H1 (cell line): Measurements from ENCODE around the gene KPNA4. TPM values are rescaled to one million over a fixed set of nuclear protein-coding genes. Genes with fewer than 3 reads are reported as not detected.

Experiments
- CTCF ChIA-PET: fragments of 300-600 bp; sonication (Branson Sonifier 250); formaldehyde crosslinking; loops from one replicate; lab custom pipeline; 2021; ENCODE audit not compliant: partially characterized antibody; lab: Charles Lee
- POLR2A ChIA-PET: fragments of 300-600 bp; sonication (Branson Sonifier 250); formaldehyde crosslinking; loops from one replicate; lab custom pipeline; 2021; ENCODE audit warnings: inconsistent platforms; ENCODE audit not compliant: partially characterized antibody; lab: Charles Lee
- DNase-seq, 2 experiments: peaks; one replicate each; pipeline versions ENCODE4 v3.0.0 to v3.0.0-alpha.2; 2010 to 2022; ENCODE audit warnings: low spot score in 2 of 2, low read depth in 1 of 2, mixed read lengths in 1 of 2
- FAIRE-seq: peaks from 2 replicates; lab custom pipeline; 2011; peaks lifted over from hg19 to GRCh38; lab: Jason Lieb, UNC
- H2AFZ ChIP-seq: 2 replicates; pipeline ENCODE4 v1.8.1; 2012; ENCODE audit warnings: low read length, inconsistent platforms
- H2AK5ac ChIP-seq: 2 replicates; pipeline ENCODE4 v1.6.1; 2013; ENCODE audit warnings: low read depth, low read length
- H2BK120ac ChIP-seq: replicated peaks from 2 replicates; pipeline ENCODE3; 2013; ENCODE audit warnings: low read depth, low read length, inconsistent platforms
- H2BK12ac ChIP-seq: 2 replicates; pipeline ENCODE4 v1.6.1; 2013; ENCODE audit warnings: low read depth, low read length
- H2BK15ac ChIP-seq: 2 replicates; pipeline ENCODE4 v1.6.1; 2013; ENCODE audit warnings: low read length
- H2BK20ac ChIP-seq: 2 replicates; pipeline ENCODE4 v1.6.1; 2013; ENCODE audit warnings: low read length
- H2BK5ac ChIP-seq: 2 replicates; pipeline ENCODE4 v1.6.1; 2013; ENCODE audit warnings: low read depth, low read length
- H3K14ac ChIP-seq: 2 replicates; pipeline ENCODE4 v1.6.1; 2013; ENCODE audit warnings: inconsistent platforms; ENCODE audit not compliant: insufficient read length
- H3K18ac ChIP-seq: 2 replicates; pipeline ENCODE4 v1.6.1; 2013; ENCODE audit warnings: low read length; ENCODE audit errors: extremely low read depth
- H3K23ac ChIP-seq: 2 replicates; pipeline ENCODE4 v1.6.1; 2013; ENCODE audit warnings: inconsistent platforms; ENCODE audit not compliant: insufficient read length
- H3K23me2 ChIP-seq: 2 replicates; pipeline ENCODE4 v1.6.1; 2013; ENCODE audit warnings: low read depth, low read length
- H3K27ac ChIP-seq: 2 replicates; pipeline ENCODE4 v1.6.1; 2011; ENCODE audit warnings: low read depth, low read length, inconsistent platforms
- H3K27me3 ChIP-seq, 4 experiments: replicated peaks in 1 of 4; 1 replicate in 1 of 4; 2 replicates in 3 of 4; pipeline versions ENCODE4 v1.6.1 to v1.8.1; 2011 to 2013; ENCODE audit warnings: low read length in 3 of 4, mild to moderate bottlenecking in 3 of 4, inconsistent platforms in 2 of 4, mixed read lengths in 2 of 4, moderate library complexity in 1 of 4; ENCODE audit not compliant: control insufficient read depth in 3 of 4, insufficient read depth in 3 of 4; ENCODE audit errors: extremely low read depth in 1 of 4
- H3K36me3 ChIP-seq, 4 experiments: 2 replicates each; pipeline versions ENCODE4 v1.6.1 to v1.8.1; 2011 to 2013; ENCODE audit warnings: mild to moderate bottlenecking in 4 of 4, low read length in 3 of 4, moderate library complexity in 2 of 4, control low read depth in 1 of 4, inconsistent platforms in 1 of 4; ENCODE audit not compliant: insufficient read depth in 4 of 4, control insufficient read depth in 2 of 4
- H3K4ac ChIP-seq: replicated peaks from 2 replicates; pipeline ENCODE3; 2013; ENCODE audit warnings: low read length, low read depth, mixed read lengths, inconsistent platforms; ENCODE audit not compliant: insufficient read length
- H3K4me1 ChIP-seq, 4 experiments: replicated peaks in 1 of 4; 1 replicate in 1 of 4; 2 replicates in 3 of 4; pipeline versions ENCODE4 v1.6.1 to v1.8.1; 2011 to 2013; ENCODE audit warnings: low read length in 3 of 4, inconsistent platforms in 2 of 4, mixed read lengths in 1 of 4; ENCODE audit not compliant: insufficient read depth in 4 of 4, control insufficient read depth in 3 of 4
- H3K4me2 ChIP-seq, 2 experiments: 2 replicates each; pipeline versions ENCODE4 v1.6.1 to v1.8.1; 2011 to 2013; ENCODE audit warnings: low read depth in 2 of 2, low read length in 2 of 2, control low read depth in 1 of 2, inconsistent platforms in 1 of 2, mild to moderate bottlenecking in 1 of 2; ENCODE audit not compliant: insufficient read depth in 1 of 2
- H3K4me3 ChIP-seq, 4 experiments: fragments of 200-600, 300-600 bp in 1 of 4; sonication (generic), shearing (Covaris generic), sonication (Bioruptor Twin) in 1 of 4; 2 replicates each; pipeline versions ENCODE4 v1.5.1 to v1.8.1; 2011 to 2016; ENCODE audit warnings: low read length in 4 of 4, low read depth in 3 of 4, control low read depth in 2 of 4, inconsistent platforms in 2 of 4, mild to moderate bottlenecking in 2 of 4, mixed read lengths in 1 of 4, moderate library complexity in 1 of 4; ENCODE audit not compliant: insufficient read depth in 2 of 4; ENCODE audit errors: extremely low read depth in 1 of 4
- H3K56ac ChIP-seq: replicated peaks from 2 replicates; pipeline ENCODE3; 2013; ENCODE audit warnings: low read depth, mild to moderate bottlenecking, mixed read lengths, low read length, inconsistent platforms; ENCODE audit not compliant: insufficient read length
- H3K79me1 ChIP-seq: 2 replicates; pipeline ENCODE4 v1.6.1; 2013; ENCODE audit warnings: low read depth, low read length, control low read depth
- H3K79me2 ChIP-seq, 2 experiments: 2 replicates each; pipeline versions ENCODE4 v1.6.1 to v1.8.1; 2012 to 2013; ENCODE audit warnings: low read length in 2 of 2, mild to moderate bottlenecking in 2 of 2, inconsistent platforms in 1 of 2; ENCODE audit not compliant: insufficient read depth in 2 of 2, control insufficient read depth in 1 of 2
- H3K9ac ChIP-seq, 4 experiments: replicated peaks in 1 of 4; 1 replicate in 1 of 4; 2 replicates in 3 of 4; pipeline versions ENCODE4 v1.6.1 to v1.8.1; 2011 to 2013; ENCODE audit warnings: low read depth in 3 of 4, low read length in 3 of 4, control low read depth in 2 of 4, mild to moderate bottlenecking in 2 of 4, moderate library complexity in 2 of 4, inconsistent platforms in 1 of 4; ENCODE audit errors: extremely low read depth in 1 of 4
- H3K9me3 ChIP-seq, 2 experiments: 2 replicates each; pipeline versions ENCODE4 v1.6.1 to v1.8.1; 2012 to 2013; ENCODE audit warnings: mild to moderate bottlenecking in 2 of 2, moderate library complexity in 2 of 2, control low read depth in 1 of 2, inconsistent platforms in 1 of 2, low read depth in 1 of 2, low read length in 1 of 2, mixed read lengths in 1 of 2; ENCODE audit not compliant: insufficient read depth in 2 of 2
- H4K20me1 ChIP-seq, 2 experiments: replicated peaks in 1 of 2; 2 replicates each; pipeline versions ENCODE3 to v1.8.1; 2011 to 2013; ENCODE audit warnings: inconsistent platforms in 2 of 2, low read length in 2 of 2, mild to moderate bottlenecking in 1 of 2; ENCODE audit not compliant: insufficient read depth in 2 of 2, control insufficient read depth in 1 of 2
- H4K5ac ChIP-seq: 2 replicates; pipeline ENCODE4 v1.6.1; 2013; ENCODE audit warnings: low read length, low read depth, mixed read lengths, inconsistent platforms; ENCODE audit not compliant: insufficient read length
- H4K8ac ChIP-seq: 2 replicates; pipeline ENCODE4 v1.8.0; 2013; ENCODE audit warnings: mild to moderate bottlenecking, moderate library complexity, low read length, inconsistent platforms; ENCODE audit not compliant: insufficient read depth; ENCODE audit errors: extremely low read depth
- H4K91ac ChIP-seq: replicated peaks from 2 replicates; pipeline ENCODE3; 2013; ENCODE audit warnings: low read length, mixed read lengths, inconsistent platforms; ENCODE audit not compliant: insufficient read length
- BACH1 ChIP-seq: IDR thresholded peaks from 2 replicates; pipeline ENCODE4 v1.6.1; 2012; ENCODE audit warnings: low read length, improper control_type of control experiment
- polyA plus RNA-seq, 7 experiments: library from polyadenylated mRNA; depleted of rRNA in 3 of 7; stranded (reverse) in 5 of 7; unstranded in 2 of 7; fragments of >200 nt in 5 of 7; fragments of 200-250 nt in 2 of 7; gene quantifications; 1 replicate in 5 of 7; 2 replicates in 1 of 7; 4 replicates in 1 of 7; pipeline versions ENCODE4 v1.2.1 to v1.2.3, GENCODE V29; 2011 to 2013; ENCODE audit warnings: missing spikeins in 2 of 7, mixed read lengths in 2 of 7
- total RNA-seq: library from RNA; stranded (reverse); fragmentation: NEBNext Ultra II Directional; extraction: Animal tissue kit (Norgen Biotek cat#: 25700); gene quantifications from 2 replicates; pipeline ENCODE4 v1.2.1, GENCODE V29; 2021

The KPNA4 gene
- total and polyA plus RNA-seq, 2 of the 8 experiments (the other 6 are each of a cell fraction or from before 2014, with no cell fraction given), result 13.2 to 81.9 TPM

- H3K27me3 ChIP-seq, result no peaks in the 10 kb centered on the region
- no peak overlapping the region for H2AFZ ChIP-seq
- H3K18ac ChIP-seq, result no peak overlapping the region
- ChIA-PET POLR2A (interaction anchor here (1.0 to 2.8 kb wide), 2 partner anchors 9 to 40 kb away, joined by 4 to 9 read pairs; partner anchors contain the start of gene TRIM59), CTCF (no interaction called here)
- no peaks in the 10 kb centered on the region for H3K4me1 ChIP-seq
- no peaks in the 10 kb centered on the region for H3K79me1 ChIP-seq
- H4K5ac ChIP-seq, result no peak overlapping the region
- DNase-seq, result no peak
- no peaks in the 10 kb centered on the region; the same call in 1 of the 2 replicates for H3K23me2 ChIP-seq
- H4K20me1 ChIP-seq, result no peaks in the 10 kb centered on the region
- no peak overlapping the region for H3K9ac ChIP-seq
- H3K36me3 ChIP-seq, result no peaks in the 10 kb centered on the region
- H3K56ac ChIP-seq, result no peak overlapping the region
- no peak for TF ChIP-seq BACH1
- H3K9me3 ChIP-seq, result no peaks in the 10 kb centered on the region
- no peak overlapping the region for H3K14ac ChIP-seq
- no peak overlapping the region for H2BK20ac ChIP-seq
- H3K27ac ChIP-seq, result no peak overlapping the region
- H3K4me3 ChIP-seq, result no peak overlapping the region
- H3K79me2 ChIP-seq, result no peaks in the 10 kb centered on the region
- no peak overlapping the region for H2BK12ac ChIP-seq
- H3K4me2 ChIP-seq, result no peak overlapping the region
- no peak overlapping the region for H2BK5ac ChIP-seq
- no peak overlapping the region for H3K23ac ChIP-seq
- H4K91ac ChIP-seq, result no peak overlapping the region
- H2AK5ac ChIP-seq, result no peak overlapping the region
- no peak overlapping the region for H2BK120ac ChIP-seq
- no peak overlapping the region for H3K4ac ChIP-seq
- no peak for FAIRE-seq
- H4K8ac ChIP-seq, result no peak overlapping the region
- H2BK15ac ChIP-seq, result no peak overlapping the region
These were observed 75.2 kb downstream of the KPNA4 start for GRCh38 chr3:160490166-160490565.
